Body of pancreas (tissue), 4 donors: ENCODE measurements around the gene LRRC23.

Experiments
- POLR2A ChIP-seq, 3 donors: fragments of 450-650 bp; IDR thresholded peaks; one replicate each; pipeline ENCODE4 v1.6.1; 2016; ENCODE audit warnings: antibody characterized with exemption in 3 of 3, mild to moderate bottlenecking in 2 of 3
- TF ChIP-seq, protein P1 (sequence below), 7 experiments: fragments of 450-650 bp in 4 of 7; fragments of 200-600 bp in 3 of 7; sonication (generic) in 3 of 7; IDR thresholded peaks; one replicate each; pipeline ENCODE4 v1.5.1; 2016 to 2019; ENCODE audit warnings: antibody characterized with exemption in 7 of 7

DNA sequence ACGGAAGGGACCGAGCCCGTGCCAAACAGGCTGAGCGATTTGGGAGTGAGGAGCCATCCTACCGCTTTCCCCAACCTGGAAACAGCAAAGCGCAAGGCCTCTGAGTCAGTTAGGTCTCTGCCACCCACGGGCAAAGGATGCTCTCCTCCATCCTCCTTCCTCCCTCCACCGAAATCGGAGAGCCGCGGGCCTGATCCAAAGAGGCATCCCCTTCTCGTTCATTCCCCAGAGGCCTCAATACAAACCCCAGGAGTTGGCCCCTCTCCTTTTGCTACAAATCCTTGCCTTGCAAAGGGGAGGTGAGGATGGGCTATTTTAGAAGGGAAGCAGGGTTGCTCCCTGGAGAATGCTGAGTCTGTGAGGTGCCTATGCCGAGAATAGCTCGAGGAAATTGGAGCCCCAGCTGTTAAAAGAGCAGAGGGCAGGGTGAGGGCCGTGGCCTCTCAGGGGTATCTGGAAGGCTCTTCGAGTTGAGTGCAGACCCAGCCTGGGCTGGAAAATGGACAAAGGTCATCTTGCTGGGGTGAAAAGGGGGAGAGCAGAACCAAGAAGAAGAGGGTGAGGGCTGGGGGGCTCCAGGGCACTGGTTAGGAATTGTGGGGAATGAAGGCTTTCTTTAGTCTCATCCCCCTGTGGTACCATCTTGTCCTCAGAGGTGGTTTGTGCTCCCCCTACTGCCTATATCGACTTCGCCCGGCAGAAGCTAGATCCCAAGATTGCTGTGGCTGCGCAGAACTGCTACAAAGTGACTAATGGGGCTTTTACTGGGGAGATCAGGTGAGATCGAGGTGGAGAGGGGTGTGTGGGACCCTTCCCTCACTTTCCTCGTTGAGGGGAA is 36.2 kb upstream of the LRRC23 start:
- no peak for TF ChIP-seq POLR2A (IDR thresholded peaks at IDR 0.05)
- TF ChIP-seq, protein P1, sequence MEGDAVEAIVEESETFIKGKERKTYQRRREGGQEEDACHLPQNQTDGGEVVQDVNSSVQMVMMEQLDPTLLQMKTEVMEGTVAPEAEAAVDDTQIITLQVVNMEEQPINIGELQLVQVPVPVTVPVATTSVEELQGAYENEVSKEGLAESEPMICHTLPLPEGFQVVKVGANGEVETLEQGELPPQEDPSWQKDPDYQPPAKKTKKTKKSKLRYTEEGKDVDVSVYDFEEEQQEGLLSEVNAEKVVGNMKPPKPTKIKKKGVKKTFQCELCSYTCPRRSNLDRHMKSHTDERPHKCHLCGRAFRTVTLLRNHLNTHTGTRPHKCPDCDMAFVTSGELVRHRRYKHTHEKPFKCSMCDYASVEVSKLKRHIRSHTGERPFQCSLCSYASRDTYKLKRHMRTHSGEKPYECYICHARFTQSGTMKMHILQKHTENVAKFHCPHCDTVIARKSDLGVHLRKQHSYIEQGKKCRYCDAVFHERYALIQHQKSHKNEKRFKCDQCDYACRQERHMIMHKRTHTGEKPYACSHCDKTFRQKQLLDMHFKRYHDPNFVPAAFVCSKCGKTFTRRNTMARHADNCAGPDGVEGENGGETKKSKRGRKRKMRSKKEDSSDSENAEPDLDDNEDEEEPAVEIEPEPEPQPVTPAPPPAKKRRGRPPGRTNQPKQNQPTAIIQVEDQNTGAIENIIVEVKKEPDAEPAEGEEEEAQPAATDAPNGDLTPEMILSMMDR (IDR thresholded peaks at IDR 0.05) = no peak
